ENCODE measurements around the gene MFSD8. TPM values are rescaled to one million over a fixed set of nuclear protein-coding genes. Genes with fewer than 3 reads are reported as not detected.
"Not testable (repeated sequence)": the region's sequence is repeated elsewhere in the genome, so short reads cannot be mapped to it uniquely, and the experiment has no call there.

The MFSD8 gene
- total RNA-seq, 1 donor from 2014 or later, result 30.8 TPM

DNA sequence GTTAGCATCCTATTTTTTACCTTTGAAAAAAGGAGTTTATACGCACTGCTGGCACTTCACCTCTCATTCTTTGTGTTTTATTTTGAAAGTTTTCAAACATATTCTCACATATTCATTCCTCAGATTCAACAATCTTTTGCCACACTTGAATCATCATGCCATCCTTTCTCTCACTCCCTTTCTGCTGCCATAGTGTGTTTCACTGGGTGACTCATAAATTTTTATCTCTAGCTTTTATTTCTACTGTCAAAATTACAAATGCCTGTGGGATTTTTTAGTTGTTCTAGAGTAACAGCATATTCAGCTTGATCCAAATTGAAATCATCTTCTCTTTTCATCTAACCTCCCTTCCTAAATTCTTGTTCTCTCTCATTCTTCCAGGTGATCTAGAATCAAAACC lies 28.0 kb downstream of the MFSD8 start:
- H3K27me3 Mint-ChIP-seq, result no peaks in the 10 kb centered on the region
- CTCF ChIA-PET, result no interaction called here
- H3K27ac Mint-ChIP-seq, result no peak overlapping the region
- intact Hi-C loops (cut with micrococcal nuclease), result no loop called here
- DNase-seq (no peak), ATAC-seq (ENCODE audit: low read depth) (no peak)
- H3K4me1 Mint-ChIP-seq, result no peaks in the 10 kb centered on the region
- H3K9me3 Mint-ChIP-seq, result no peaks in the 10 kb centered on the region
- peaks cover 29% of the 10 kb centered on the region for H3K36me3 Mint-ChIP-seq (ENCODE audit: low read depth)
- POLR2A ChIA-PET, result no interaction called here
- TF ChIP-seq CTCF (IDR thresholded peaks at IDR 0.05), result no peak
- H3K4me3 Mint-ChIP-seq, result no peak overlapping the region

- DNase-seq; intact Hi-C loops (cut with micrococcal nuclease); H3K4me3 Mint-ChIP-seq; ATAC-seq (ENCODE audit: low read depth); H3K27ac Mint-ChIP-seq; H3K9me3 Mint-ChIP-seq; CTCF ChIA-PET; H3K27me3 Mint-ChIP-seq; H3K4me1 Mint-ChIP-seq; POLR2A ChIA-PET: not testable (repeated sequence)
- peaks cover 26% of the 10 kb centered on the region for H3K36me3 Mint-ChIP-seq (ENCODE audit: low read depth)
These were observed 33.1 kb downstream of the MFSD8 start for GRCh38 chr4:127931836-127932235.

DNA sequence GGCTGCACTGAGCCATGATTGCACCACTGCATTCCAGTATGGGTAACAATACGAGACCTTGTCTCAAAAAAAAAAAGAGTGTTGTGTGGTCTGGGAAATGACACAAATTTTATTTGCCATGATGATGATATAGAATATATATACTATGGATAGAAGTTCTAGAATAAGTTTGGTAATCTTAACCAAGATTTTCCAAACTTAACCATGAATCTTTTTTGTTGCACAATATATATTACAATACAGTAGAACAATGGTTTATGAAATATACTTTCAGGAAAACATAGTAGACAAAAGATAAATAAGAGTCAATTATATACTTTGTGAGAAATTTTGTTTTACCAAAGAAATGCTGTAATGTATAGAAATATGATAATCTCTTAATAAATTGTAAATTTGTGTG lies 34.8 kb downstream of the MFSD8 start:
- Mint-ChIP-seq H3K4me3 (no peak overlapping the region), H3K4me1 (no peaks in the 10 kb centered on the region), H3K9me3 (peaks cover 2% of the 10 kb centered on the region), H3K27ac (no peak overlapping the region), H3K36me3 (ENCODE audit: low read depth) (peaks cover 36% of the 10 kb centered on the region), H3K27me3 (no peaks in the 10 kb centered on the region)
- ATAC-seq (ENCODE audit: low read depth) (no peak), DNase-seq (no peak)
- ChIA-PET POLR2A (no interaction called here), CTCF (no interaction called here)
- intact Hi-C loops (cut with micrococcal nuclease), result no loop called here
- no peak for TF ChIP-seq CTCF (IDR thresholded peaks at IDR 0.05)

GRCh38 chr4:127925720-127926119 lies 39.3 kb downstream of the MFSD8 start:
- H3K27me3 Mint-ChIP-seq; H3K9me3 Mint-ChIP-seq; H3K4me3 Mint-ChIP-seq; intact Hi-C loops (cut with micrococcal nuclease); H3K27ac Mint-ChIP-seq; CTCF ChIA-PET; DNase-seq; POLR2A ChIA-PET; ATAC-seq (ENCODE audit: low read depth); H3K4me1 Mint-ChIP-seq: not testable (repeated sequence)
- peaks cover 67% of the 10 kb centered on the region for H3K36me3 Mint-ChIP-seq (ENCODE audit: low read depth)

GRCh38 chr4:127922226-127922625 lies 42.7 kb downstream of the MFSD8 start:
- CTCF ChIA-PET, result no interaction called here
- intact Hi-C loops (cut with micrococcal nuclease), result no loop called here
- H3K27me3 Mint-ChIP-seq, result no peaks in the 10 kb centered on the region
- H3K4me3 Mint-ChIP-seq, result no peak overlapping the region
- H3K4me1 Mint-ChIP-seq, result no peaks in the 10 kb centered on the region
- H3K27ac Mint-ChIP-seq, result no peak overlapping the region
- peaks cover 68% of the 10 kb centered on the region for H3K36me3 Mint-ChIP-seq (ENCODE audit: low read depth)
- POLR2A ChIA-PET, result no interaction called here
- TF ChIP-seq CTCF (IDR thresholded peaks at IDR 0.05), result no peak
- DNase-seq (no peak), ATAC-seq (ENCODE audit: low read depth) (no peak)
- H3K9me3 Mint-ChIP-seq, result peaks cover 2% of the 10 kb centered on the region

- ChIA-PET POLR2A (no interaction called here), CTCF (no interaction called here)
- ATAC-seq (ENCODE audit: low read depth), result no peak
- intact Hi-C loops (cut with micrococcal nuclease), result no loop called here
- Mint-ChIP-seq H3K4me3 (no peak overlapping the region), H3K36me3 (ENCODE audit: low read depth) (peaks cover 60% of the 10 kb centered on the region), H3K27ac (no peak overlapping the region), H3K27me3 (no peaks in the 10 kb centered on the region), H3K9me3 (no peaks in the 10 kb centered on the region), H3K4me1 (no peaks in the 10 kb centered on the region)
- DNase-seq, result no peak
- TF ChIP-seq CTCF (IDR thresholded peaks at IDR 0.05), result no peak
These were observed 44.5 kb downstream of the MFSD8 start for GRCh38 chr4:127920521-127920920.

Measured in activated B cell treated with CpG ODN at 0.5 μM for 24 hours (primary cell).